Liver (tissue), 3 donors: ENCODE data around the gene ARHGAP28.

Experiments
- CTCF ChIP-seq: fragments of 150-350 bp; IDR thresholded peaks from 2 replicates; pipeline ENCODE4 v1.5.1; 2017; ENCODE audit warnings: improper control_type of control experiment, low read depth, low read length; ENCODE audit not compliant: missing input control
- FOXA1 ChIP-seq: IDR thresholded peaks from 2 replicates; pipeline ENCODE4 v1.6.1; 2016; ENCODE audit warnings: antibody characterized with exemption
- GABPA ChIP-seq, 2 donors: IDR thresholded peaks in 1 of 2; conservative IDR thresholded peaks in 1 of 2; 2 replicates each; pipeline ENCODE4 v1.6.1; 2016; ENCODE audit warnings: antibody characterized with exemption in 2 of 2, mild to moderate bottlenecking in 1 of 2, moderate library complexity in 1 of 2
- HNF4A ChIP-seq, 2 donors: conservative IDR thresholded peaks; 2 replicates each; pipeline ENCODE4 v1.6.1; 2016; ENCODE audit warnings: antibody characterized with exemption in 2 of 2, mild to moderate bottlenecking in 2 of 2
- JUND ChIP-seq, 2 donors: IDR thresholded peaks; 2 replicates each; pipeline ENCODE4 v1.6.1; 2016; ENCODE audit warnings: antibody characterized with exemption in 2 of 2
- RAD21 ChIP-seq, 2 donors: IDR thresholded peaks; 2 replicates each; pipeline ENCODE4 v1.6.1; 2016; ENCODE audit warnings: antibody characterized with exemption in 2 of 2, mild to moderate bottlenecking in 2 of 2
- SP1 ChIP-seq: IDR thresholded peaks from 2 replicates; pipeline ENCODE4 v1.6.1; 2018; ENCODE audit warnings: antibody characterized with exemption, mild to moderate bottlenecking
- TAF1 ChIP-seq: conservative IDR thresholded peaks from 2 replicates; pipeline ENCODE4 v1.6.1; 2016; ENCODE audit warnings: antibody characterized with exemption, mild to moderate bottlenecking
- TF ChIP-seq, protein P1 (sequence below): IDR thresholded peaks from 2 replicates; pipeline ENCODE4 v1.6.1; 2016; ENCODE audit warnings: antibody characterized with exemption
- TF ChIP-seq, protein P2 (sequence below): IDR thresholded peaks from 2 replicates; pipeline ENCODE4 v1.6.1; 2016; ENCODE audit warnings: antibody characterized with exemption, mild to moderate bottlenecking
- TF ChIP-seq, protein P3 (sequence below): IDR thresholded peaks from 2 replicates; pipeline ENCODE4 v1.6.1; 2016; ENCODE audit warnings: antibody characterized with exemption
- donor health status: healthy.
- donor health status: healthy.

DNA sequence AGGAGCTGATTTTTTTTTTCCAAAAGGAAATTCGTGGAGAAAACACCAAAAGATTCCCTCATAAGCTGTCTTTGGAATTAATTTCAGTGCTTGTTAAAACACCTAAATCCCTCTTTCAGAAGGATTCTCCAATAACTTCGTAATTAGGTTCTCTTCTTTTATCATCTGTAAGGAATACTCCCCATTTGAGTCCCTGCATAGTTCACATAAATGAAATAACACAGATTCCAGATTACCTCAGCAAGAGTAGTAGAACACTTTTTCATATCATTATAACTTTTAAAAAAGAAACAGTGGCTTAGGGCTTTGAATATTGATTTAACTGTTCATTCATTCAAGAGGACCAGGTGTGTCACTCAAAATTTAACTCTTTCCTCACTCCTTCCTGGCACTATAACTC is 55.5 kb downstream of the ARHGAP28 start:
- TF ChIP-seq JUND (IDR thresholded peaks at IDR 0.05) (no peak), CTCF (no peak), GABPA (IDR thresholded peaks at IDR 0.05 in 1 of 2, conservative IDR thresholded peaks at IDR 0.05 in 1 of 2) (no peak), RAD21 (IDR thresholded peaks at IDR 0.05) (no peak), FOXA1 (no peak), TAF1 (no peak), HNF4A (conservative IDR thresholded peaks at IDR 0.05) (no peak), SP1 (no peak)
- TF ChIP-seq, protein P1, sequence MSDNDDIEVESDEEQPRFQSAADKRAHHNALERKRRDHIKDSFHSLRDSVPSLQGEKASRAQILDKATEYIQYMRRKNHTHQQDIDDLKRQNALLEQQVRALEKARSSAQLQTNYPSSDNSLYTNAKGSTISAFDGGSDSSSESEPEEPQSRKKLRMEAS, result no peak
- TF ChIP-seq, protein P2, sequence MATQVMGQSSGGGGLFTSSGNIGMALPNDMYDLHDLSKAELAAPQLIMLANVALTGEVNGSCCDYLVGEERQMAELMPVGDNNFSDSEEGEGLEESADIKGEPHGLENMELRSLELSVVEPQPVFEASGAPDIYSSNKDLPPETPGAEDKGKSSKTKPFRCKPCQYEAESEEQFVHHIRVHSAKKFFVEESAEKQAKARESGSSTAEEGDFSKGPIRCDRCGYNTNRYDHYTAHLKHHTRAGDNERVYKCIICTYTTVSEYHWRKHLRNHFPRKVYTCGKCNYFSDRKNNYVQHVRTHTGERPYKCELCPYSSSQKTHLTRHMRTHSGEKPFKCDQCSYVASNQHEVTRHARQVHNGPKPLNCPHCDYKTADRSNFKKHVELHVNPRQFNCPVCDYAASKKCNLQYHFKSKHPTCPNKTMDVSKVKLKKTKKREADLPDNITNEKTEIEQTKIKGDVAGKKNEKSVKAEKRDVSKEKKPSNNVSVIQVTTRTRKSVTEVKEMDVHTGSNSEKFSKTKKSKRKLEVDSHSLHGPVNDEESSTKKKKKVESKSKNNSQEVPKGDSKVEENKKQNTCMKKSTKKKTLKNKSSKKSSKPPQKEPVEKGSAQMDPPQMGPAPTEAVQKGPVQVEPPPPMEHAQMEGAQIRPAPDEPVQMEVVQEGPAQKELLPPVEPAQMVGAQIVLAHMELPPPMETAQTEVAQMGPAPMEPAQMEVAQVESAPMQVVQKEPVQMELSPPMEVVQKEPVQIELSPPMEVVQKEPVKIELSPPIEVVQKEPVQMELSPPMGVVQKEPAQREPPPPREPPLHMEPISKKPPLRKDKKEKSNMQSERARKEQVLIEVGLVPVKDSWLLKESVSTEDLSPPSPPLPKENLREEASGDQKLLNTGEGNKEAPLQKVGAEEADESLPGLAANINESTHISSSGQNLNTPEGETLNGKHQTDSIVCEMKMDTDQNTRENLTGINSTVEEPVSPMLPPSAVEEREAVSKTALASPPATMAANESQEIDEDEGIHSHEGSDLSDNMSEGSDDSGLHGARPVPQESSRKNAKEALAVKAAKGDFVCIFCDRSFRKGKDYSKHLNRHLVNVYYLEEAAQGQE, result no peak
- TF ChIP-seq, protein P3, sequence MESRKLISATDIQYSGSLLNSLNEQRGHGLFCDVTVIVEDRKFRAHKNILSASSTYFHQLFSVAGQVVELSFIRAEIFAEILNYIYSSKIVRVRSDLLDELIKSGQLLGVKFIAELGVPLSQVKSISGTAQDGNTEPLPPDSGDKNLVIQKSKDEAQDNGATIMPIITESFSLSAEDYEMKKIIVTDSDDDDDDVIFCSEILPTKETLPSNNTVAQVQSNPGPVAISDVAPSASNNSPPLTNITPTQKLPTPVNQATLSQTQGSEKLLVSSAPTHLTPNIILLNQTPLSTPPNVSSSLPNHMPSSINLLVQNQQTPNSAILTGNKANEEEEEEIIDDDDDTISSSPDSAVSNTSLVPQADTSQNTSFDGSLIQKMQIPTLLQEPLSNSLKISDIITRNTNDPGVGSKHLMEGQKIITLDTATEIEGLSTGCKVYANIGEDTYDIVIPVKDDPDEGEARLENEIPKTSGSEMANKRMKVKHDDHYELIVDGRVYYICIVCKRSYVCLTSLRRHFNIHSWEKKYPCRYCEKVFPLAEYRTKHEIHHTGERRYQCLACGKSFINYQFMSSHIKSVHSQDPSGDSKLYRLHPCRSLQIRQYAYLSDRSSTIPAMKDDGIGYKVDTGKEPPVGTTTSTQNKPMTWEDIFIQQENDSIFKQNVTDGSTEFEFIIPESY, result no peak
